ENCODE results near the gene USP37.
"Not testable (repeated sequence)": the region's sequence is repeated elsewhere in the genome, so short reads cannot be mapped to it uniquely, and the experiment has no call there.

USP37 gene

GRCh38 chr2:218555527-218555926 lies 12.6 kb downstream of the USP37 start:
- DNase-seq (ENCODE audit: low read depth) = no peak

DNA sequence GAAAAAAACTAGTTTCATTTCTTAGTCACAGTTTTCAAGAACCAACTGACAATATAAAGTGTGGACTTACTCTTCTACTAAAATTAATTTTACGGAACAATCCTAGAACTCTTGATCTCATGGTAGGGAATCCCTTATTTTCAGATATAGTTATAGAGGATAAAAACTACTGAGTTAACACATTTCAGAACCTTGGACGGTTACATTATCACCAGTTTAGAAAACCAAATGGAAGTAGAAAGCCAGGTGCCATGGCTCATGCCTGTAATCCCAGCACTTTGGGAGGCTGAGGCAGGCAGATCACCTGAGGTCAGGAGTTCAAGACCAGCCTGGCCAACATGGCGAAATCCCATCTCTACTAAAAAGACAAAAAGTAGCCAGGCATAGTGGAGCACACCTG lies 13.9 kb downstream of the USP37 start:
- DNase-seq (ENCODE audit: low read depth) = not testable (repeated sequence)

- DNase-seq (ENCODE audit: low read depth) = no peak
Observed at GRCh38 chr2:218547978-218548377, 20.2 kb downstream of the USP37 start.

DNA sequence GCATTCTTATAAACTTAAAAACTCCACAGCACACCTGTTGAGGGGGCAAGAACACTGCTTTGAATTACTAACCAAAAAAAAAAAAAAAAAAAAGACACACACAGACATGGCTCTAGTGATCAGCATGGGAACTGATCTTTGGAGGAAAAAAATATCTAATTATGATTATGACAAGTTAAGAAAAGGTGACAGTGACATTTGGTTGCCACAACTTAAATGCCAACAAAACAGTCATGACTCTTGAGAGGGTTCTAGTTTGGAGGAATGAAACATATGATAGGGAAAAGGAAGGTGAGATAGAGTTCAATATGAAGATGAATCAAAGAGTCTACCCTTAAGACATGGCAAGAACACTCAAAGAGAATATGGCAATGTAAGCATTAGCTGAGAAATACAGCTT lies 20.6 kb downstream of the USP37 start:
- DNase-seq (ENCODE audit: low read depth) = no peak

- DNase-seq (ENCODE audit: low read depth) = no peak
Observed at GRCh38 chr2:218546012-218546411, 22.1 kb downstream of the USP37 start.

DNA sequence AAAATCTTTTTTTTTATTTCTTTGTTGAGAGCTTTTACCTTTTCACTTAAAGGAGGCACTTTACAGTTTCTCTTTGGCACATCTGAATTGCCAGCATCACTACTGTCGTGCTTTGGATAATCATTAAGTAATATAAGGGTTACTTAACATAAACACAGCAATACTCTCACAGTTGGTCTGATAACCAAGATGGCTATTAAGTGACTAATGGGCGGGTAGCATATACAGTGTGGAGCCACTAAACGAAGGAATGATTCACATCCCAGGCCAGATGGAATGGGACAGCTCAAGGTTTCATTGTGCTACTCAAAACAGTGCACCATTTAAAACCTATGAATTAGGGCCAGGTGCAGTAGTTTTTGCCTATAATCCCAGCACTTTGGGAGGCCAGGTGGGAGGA lies 28.1 kb downstream of the USP37 start:
- no peak for DNase-seq (ENCODE audit: low read depth)

GRCh38 chr2:218536804-218537494 lies 31.2 kb downstream of the USP37 start:
- no peak for DNase-seq (ENCODE audit: low read depth)

GRCh38 chr2:218529990-218530389 lies 38.2 kb downstream of the USP37 start:
- DNase-seq (ENCODE audit: low read depth) = no peak

DNA sequence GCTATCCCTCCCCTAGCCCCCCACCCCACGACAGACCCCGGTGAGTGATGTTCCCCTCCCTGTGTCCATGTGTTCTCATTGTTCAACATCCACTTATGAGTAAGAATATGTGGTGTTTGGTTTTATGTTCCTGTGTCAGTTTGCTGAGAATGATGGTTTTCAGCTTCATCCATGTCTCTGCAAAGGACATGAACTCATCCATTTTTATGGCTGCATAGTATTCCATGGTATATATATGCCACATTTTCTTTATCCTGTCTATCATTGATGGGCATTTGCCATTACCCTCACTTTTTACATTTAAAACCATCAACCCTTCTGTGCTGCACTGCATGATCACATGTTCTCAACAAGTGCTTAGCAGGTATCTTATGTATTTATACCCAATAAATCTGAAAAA lies 39.7 kb downstream of the USP37 start:
- DNase-seq (ENCODE audit: low read depth) = not testable (repeated sequence)

- DNase-seq (ENCODE audit: low read depth) = no peak
Observed at GRCh38 chr2:218523651-218524050, 44.5 kb downstream of the USP37 start.

GRCh38 chr2:218518876-218519275 lies 49.3 kb downstream of the USP37 start:
- no peak for DNase-seq (ENCODE audit: low read depth)

GRCh38 chr2:218517434-218518206 lies 50.5 kb downstream of the USP37 start:
- no peak for DNase-seq (ENCODE audit: low read depth)

- DNase-seq (ENCODE audit: low read depth) = peak; percentile 22
Observed at GRCh38 chr2:218516614-218517013, 51.5 kb downstream of the USP37 start.

DNA sequence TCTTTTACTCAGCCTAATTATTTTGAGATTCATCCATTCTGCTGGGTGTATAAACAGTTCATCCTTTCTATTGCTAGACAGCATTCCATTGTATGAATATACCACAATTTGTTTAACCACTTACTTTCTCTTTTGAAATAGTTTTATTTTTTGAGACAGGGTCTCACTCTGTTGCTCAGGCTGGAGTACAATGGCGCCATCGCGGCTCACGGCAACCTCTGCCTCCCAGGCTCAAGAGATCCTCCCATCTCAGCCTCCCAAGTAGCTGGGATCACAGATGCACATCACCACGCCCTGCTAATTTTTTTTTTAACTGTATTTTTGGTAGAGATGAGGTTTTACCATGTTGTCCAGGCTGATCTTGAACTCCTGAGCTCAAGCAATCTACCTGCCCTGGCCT lies 54.5 kb downstream of the USP37 start:
- no peak for DNase-seq (ENCODE audit: low read depth)

GRCh38 chr2:218508299-218508698 lies 59.9 kb downstream of the USP37 start:
- DNase-seq (ENCODE audit: low read depth) = no peak

DNA sequence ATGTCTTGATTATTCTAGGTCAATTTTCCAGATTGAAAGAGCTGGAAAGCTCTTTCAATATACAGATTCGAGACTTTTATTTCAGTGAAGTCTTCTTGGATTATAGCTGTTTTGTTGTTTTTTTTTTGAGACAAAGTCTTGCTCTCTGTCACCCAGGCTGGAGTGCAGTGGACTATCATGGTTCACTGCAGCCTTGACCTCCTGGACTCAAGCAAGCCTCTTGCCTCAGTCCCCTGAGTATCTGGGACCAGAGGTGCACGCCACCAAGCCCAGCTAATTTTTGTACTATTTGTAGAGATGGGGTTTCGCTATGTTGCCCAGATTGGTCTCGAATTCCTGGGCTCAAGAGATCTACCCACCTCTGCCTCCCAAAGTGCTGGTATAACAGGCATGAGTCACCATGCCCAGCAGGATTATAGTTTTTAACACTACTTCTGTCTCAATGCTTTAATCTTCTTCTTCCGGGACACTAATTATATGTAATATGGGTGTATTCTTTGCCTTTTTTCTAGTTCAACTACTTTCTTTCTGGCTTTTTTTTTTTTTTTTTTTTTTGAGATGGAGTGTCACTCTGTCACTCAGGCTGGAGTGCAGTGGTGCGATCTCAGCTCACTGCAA lies 62.3 kb downstream of the USP37 start:
- no peak for DNase-seq (ENCODE audit: low read depth)

DNA sequence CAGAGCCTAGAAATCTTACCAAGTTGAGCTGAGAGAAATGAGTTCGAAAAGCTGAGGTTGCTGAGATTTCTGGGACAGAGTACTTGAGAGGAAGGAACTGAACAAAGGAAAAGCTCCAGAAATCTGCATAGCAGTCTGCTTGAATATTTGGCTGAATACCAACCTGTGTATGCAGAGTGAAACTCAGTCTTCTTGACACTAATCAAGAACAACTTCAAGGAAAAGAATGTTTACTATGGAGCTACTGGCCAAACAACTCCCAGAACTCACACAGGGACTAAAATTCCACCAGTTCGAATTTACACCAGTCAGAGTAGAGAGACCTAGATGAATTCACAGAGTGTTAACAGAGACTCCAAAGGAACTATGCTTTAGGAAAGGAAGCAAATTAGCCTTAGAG lies 66.5 kb downstream of the USP37 start:
- DNase-seq (ENCODE audit: low read depth) = no peak

DNA sequence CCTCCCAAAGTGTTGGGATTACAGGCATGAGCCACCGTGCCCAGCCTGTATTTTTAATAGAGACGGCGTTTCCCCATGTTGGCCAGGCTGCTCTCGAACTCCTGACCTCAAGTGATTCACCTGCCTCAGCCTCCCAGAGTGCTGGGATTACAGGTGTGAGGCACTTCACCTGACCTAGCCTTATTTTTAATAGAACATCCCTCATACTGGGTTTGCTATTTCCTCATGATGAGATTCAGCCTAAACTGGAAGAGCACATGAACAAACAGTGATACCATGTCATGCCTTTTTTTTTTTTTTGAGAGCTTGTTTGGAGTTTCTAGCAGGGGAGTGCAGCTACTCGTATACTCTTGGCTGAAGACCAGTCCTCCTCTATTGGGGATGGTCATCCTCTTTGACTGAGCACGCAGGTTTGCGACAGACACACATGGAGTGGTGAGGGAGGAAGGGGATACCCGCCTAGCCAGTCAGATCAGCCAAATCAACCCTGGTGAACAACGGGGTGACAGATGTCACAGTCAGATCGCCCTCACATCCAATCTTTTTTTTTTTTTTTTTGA lies 67.6 kb downstream of the USP37 start:
- DNase-seq (ENCODE audit: low read depth) = no peak

GRCh38 chr2:218485986-218486667 lies 82.0 kb downstream of the USP37 start:
- no peak for DNase-seq (ENCODE audit: low read depth)

GRCh38 chr2:218482651-218483050 lies 85.5 kb downstream of the USP37 start:
- no peak for DNase-seq (ENCODE audit: low read depth)

DNA sequence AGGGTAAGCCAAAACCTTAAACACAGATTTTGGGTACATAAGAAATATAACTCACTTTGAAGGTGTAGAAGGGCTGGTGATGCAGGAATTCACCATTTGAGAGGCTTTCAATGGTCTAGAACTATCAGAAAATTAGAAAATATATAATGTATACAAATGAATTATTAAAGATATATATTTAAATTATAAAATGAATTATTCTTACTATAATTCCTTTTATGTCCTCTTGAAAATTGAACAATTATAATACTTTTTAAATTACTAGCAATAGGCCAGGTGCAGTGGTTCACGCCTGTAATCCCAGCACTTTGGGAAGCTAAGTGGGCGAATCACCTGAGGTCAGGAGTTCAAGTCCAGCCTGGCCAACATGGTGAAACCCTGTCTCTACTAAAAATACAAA lies 88.6 kb downstream of the USP37 start:
- no peak for DNase-seq (ENCODE audit: low read depth)

DNA sequence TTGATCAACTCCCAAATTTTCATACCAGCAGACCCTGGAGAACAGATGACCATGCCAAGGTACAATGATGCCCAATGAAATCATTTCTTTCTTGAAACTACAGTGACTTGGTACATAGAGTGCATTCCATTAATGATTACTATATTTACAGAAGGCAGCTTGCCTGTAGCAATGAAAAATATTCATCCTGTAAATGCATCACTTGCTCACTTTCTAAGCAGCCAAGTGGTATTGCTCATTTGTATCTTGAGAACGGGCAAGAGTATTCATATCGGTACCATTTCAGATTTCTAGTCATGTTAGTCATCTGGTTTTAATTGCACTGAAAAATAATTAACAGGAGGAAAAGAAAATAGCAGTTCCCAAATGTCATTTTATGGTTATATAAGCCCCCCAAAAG lies 89.6 kb downstream of the USP37 start:
- DNase-seq (ENCODE audit: low read depth) = no peak

Data from CMK (cell line).